Lower leg skin (tissue), 3 donors: ENCODE data around the gene ST7.

Source experiments
- CTCF ChIP-seq, 3 donors: fragments of 450-650 bp; IDR thresholded peaks; one replicate each; pipeline ENCODE4 v1.5.1; 2016; ENCODE audit warnings: antibody characterized with exemption in 3 of 3, mild to moderate bottlenecking in 3 of 3, moderate library complexity in 2 of 3
- POLR2A ChIP-seq, 2 donors: fragments of 450-650 bp; IDR thresholded peaks; one replicate each; pipeline ENCODE4 v1.6.1; 2016 to 2017; ENCODE audit warnings: antibody characterized with exemption in 2 of 2, mild to moderate bottlenecking in 1 of 2, moderate library complexity in 1 of 2

- TF ChIP-seq POLR2A (IDR thresholded peaks at IDR 0.05) (no peak), CTCF (IDR thresholded peaks at IDR 0.05) (no peak)
These were observed 19.8 kb upstream of the ST7 start for GRCh38 chr7:116933465-116933864.
